HG02571 (cell line): ENCODE measurements around the gene MESP1.

Experiments used
- ATAC-seq: cut with Tn5 transposase; IDR thresholded peaks from one replicate; pipeline ENCODE4 v1.9.1; 2021; ENCODE audit warnings: mild to moderate bottlenecking, moderate library complexity; ENCODE audit not compliant: unreplicated experiment

Gene MESP1

GRCh38 chr15:89781891-89782618 lies 31.0 kb upstream of the MESP1 start:
- ATAC-seq: no peak

DNA sequence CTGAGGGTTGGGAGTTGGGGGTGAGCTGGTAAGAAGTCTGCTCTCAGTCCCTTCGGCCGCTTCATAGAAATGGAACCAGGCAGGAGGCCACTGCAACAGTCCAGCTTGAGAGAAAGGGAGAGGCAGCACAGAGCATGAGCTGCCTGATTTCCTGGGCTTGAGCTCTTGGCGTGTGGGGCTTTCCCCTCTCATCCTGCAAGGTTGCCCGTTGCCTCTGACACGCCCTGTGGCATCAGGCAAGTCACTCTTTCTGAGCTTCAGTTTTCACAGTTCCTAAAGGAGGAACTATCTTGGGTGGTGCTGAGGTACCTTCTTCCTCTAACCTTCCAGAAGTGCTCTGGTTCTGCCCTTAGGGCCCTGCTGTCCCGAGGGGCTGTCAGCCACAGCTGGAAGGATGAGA lies 30.0 kb upstream of the MESP1 start:
- no peak for ATAC-seq

GRCh38 chr15:89780601-89781000 lies 29.6 kb upstream of the MESP1 start:
- ATAC-seq: no peak

DNA sequence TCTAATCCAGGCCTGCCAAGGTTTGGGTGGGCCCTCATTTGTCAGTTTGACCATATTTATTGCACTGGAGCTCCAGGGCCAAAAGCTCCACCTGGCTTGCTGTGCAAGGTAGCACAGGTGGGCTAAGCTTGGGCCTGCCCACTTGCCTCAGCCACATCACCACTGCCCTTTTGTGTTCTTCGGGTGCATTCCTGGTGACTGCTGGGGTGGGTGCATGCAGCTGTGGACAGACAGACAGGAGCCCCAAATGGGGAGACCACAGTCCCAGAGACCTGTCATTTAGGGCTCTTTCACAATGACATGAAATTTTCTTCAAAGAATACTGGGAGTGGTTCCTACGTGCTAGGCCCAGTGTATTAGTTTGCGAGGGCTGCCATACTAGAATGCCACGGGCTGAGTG lies 27.8 kb upstream of the MESP1 start:
- no peak for ATAC-seq

DNA sequence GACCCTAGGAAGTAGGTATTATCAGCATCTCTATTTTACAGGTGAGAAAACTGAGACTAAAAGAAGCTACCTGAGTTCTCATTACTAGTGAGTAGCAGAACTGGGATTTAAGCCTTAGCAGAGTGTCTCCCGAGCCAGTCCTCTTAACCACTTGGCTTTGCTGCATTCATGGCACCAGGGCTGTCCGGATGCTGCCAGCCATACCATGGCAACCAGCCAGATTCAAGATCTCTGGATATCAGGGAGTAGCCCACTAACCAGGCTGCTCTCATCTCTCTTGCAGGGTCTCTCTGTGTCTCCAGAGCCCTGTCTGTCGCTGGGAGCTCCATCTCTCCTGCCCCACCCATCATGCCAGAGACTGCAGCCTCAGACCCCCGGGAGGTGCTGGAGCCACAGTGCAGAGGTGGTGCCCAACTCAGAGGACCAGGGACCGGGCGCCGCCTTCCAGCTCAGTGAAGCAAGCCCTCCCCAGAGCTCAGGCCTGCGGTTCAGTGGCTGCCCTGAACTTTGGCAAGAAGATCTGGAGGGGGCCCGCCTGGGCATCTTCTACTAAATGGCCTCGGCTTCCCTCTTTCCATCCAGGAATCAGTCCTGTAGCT lies 26.8 kb upstream of the MESP1 start:
- ATAC-seq: no peak

DNA sequence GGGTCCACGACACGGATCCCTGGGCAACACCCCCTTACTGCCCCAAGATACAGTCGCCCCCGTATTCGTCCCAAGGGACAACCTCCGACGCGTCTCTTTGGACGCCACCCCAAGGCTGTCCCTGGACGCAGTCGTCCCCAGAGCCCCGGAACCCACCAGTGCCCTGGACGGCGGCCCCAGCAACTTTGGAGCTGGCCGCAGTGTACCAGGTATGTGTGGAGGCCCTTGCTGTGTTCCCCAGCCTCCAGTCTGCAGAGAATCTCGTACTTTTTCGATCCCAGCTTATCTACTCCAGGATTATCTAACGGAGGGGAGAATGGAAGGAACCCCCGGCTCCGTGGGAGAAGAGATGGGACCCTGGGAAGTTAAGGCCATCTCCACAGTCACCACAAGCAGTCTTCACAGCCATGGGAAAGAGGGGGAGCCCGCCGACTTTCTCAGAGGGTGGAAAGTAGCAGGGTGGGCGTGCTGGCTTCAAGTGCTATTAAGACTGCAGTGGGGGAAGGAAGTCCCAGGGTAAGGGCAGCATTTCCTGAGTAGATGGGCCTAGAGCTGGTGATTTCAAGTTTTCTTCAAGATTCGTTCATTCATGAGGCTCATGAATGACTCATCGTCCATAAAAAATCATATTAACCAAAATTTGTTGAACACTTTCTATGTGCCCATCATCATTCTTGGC lies 26.2 kb upstream of the MESP1 start:
- no peak for ATAC-seq

DNA sequence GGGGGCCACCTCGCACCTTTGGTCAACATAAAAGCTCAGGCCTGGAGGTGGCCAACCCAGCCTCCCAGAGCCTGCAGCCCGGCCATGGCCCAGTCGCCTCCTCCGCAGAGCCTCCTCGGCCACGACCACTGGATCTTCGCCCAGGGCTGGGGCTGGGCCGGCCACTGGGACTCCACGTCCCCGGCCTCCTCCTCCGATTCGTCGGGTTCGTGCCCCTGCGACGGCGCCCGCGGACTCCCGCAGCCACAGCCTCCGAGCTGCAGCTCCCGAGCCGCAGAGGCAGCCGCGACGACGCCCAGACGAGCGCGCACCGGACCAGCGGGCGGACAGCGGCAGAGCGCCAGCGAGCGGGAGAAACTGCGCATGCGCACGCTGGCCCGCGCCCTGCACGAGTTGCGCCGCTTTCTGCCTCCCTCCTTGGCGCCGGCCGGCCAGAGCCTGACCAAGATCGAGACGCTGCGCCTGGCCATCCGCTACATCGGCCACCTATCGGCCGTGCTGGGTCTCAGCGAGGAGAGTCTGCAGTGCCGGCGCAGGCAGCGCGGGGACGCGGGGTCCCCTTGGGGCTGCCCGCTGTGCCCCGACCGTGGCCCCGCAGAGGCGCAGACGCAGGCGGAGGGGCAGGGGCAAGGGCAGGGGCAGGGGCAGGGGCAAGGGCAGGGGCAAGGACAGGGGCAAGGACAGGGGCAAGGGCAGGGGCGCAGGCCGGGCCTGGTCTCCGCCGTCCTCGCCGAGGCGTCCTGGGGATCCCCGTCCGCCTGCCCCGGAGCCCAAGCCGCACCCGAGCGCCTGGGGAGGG lies 25.4 kb upstream of the MESP1 start, which contains the start of gene MESP2:
MESP2 (plus strand) TSS at position 59 of the 799 bp plus-strand sequence; CDS start at position 85, 26 bp downstream.
- ATAC-seq: peak; percentile 57

DNA sequence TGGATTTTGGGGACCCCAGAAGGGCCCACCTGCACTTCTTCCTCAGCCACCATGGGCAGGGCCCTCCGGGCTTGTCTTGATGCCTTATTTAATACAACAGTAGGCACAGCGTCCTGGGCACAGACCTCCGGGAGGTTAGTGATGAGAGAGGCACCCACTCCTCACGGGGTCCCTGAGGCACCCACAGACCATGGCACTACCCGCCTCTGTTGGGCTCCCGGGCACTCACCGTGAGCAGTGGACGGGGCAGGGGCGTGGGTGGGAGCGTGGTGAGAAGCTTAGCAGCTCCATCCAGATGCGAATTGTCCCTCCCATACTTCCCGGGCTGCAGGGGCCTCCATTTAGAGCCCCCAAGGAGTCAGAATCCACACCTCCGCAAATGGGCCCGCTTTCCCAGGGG lies 24.8 kb upstream of the MESP1 start:
- ATAC-seq: no peak

DNA sequence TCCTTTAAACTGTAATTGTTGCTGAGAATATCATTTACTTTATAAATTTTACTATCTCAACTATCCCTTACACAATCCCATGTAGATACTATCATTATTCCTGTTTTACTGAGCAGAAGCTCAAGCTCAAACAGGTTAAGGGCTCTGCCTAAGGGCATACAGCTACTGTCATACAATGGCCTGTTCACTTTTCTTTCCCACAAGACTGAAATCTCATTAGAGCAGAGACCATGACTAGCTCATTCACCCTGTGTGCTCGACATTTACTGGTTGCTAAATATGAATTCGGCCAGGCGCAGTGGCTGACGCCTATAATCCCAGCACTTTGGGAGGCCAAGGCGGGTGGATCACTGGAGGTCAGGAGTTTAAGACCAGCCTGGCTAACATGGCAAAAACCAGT lies 23.4 kb upstream of the MESP1 start:
- no peak for ATAC-seq

GRCh38 chr15:89772932-89773583 lies 22.0 kb upstream of the MESP1 start:
- no peak for ATAC-seq

- ATAC-seq: no peak
Observed at GRCh38 chr15:89770041-89770440, 19.0 kb upstream of the MESP1 start.

GRCh38 chr15:89769366-89769765 lies 18.3 kb upstream of the MESP1 start:
- ATAC-seq: no peak

GRCh38 chr15:89768071-89768500 lies 17.0 kb upstream of the MESP1 start:
- no peak for ATAC-seq

DNA sequence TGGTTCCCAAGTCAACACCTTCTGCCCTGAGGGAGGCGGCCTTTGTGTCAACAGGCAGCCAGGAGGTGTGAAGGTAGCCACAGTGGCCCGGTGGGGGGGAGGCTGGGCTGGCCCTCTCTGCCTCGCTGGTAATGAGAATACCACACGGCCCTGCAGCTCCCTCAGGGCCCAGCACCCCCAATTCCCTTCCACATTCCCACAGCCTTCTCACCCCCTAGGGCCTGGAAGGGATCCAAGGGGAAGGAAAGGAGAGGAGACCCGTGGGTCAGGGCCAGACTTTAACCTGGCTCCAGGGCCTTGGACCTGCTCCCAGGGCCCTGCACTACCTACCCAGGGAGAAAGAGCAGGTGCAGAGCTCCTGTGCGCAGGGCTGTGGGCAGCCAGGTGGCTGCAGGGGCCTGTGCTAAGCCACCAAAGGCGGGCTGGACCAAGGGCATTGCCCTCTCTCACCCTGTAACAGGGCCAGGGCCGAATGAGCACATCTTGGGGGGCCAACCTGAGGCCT lies 16.4 kb upstream of the MESP1 start:
- no peak for ATAC-seq

- ATAC-seq: no peak
Observed at GRCh38 chr15:89766357-89767311, 15.6 kb upstream of the MESP1 start.

GRCh38 chr15:89765694-89766093 lies 14.6 kb upstream of the MESP1 start:
- no peak for ATAC-seq

DNA sequence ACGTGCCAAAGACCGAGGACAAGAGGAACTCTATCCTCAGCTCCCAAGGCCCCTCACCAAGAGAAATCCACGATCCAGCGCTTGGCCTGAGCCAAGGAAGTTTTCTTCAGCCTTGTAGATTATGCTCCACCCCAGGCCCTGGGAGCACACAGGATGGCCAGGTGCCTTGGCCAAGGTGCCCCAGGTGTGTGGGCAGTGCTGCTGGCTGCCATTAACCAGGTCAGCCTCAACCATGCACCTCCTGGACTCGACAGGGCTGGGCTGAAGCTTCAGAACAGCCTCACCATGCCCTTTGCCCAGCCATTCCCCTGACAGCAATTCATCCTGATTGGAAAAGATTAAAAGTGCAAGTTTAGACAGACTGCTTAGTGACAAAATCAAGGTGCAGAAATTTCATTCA lies 10.9 kb upstream of the MESP1 start:
- no peak for ATAC-seq

GRCh38 chr15:89761009-89761831 lies 10.2 kb upstream of the MESP1 start:
- ATAC-seq: peak; percentile 70
